GM21737 (cell line): ENCODE data around the gene HNRNPUL1.
"Not testable (repeated sequence)": the region's sequence is repeated elsewhere in the genome, so short reads cannot be mapped to it uniquely, and the experiment has no call there.

ENCODE experiments used
- ATAC-seq: cut with Tn5 transposase; IDR thresholded peaks from one replicate; pipeline ENCODE4 v1.9.1; 2021; ENCODE audit warnings: mild to moderate bottlenecking, moderate library complexity; ENCODE audit not compliant: unreplicated experiment

HNRNPUL1 gene

GRCh38 chr19:41324231-41324702 is 60.1 kb downstream of the HNRNPUL1 start:
- no peak for ATAC-seq

- no peak for ATAC-seq
Measured at GRCh38 chr19:41324921-41325639, 60.9 kb downstream of the HNRNPUL1 start.

- ATAC-seq: no peak
Measured at GRCh38 chr19:41325640-41325946, 61.4 kb downstream of the HNRNPUL1 start.

- ATAC-seq: no peak
Measured at GRCh38 chr19:41325947-41326706, 62.0 kb downstream of the HNRNPUL1 start.

GRCh38 chr19:41327076-41327575 is 63.0 kb downstream of the HNRNPUL1 start:
- ATAC-seq: no peak

GRCh38 chr19:41327576-41328156 is 63.5 kb downstream of the HNRNPUL1 start:
- ATAC-seq: peak; percentile 46

- peak; percentile 10 for ATAC-seq
Measured at GRCh38 chr19:41328157-41328841, 64.1 kb downstream of the HNRNPUL1 start.

- peak; percentile 6 for ATAC-seq
Measured at GRCh38 chr19:41328842-41329225, 64.7 kb downstream of the HNRNPUL1 start.

GRCh38 chr19:41330481-41330880 is 66.3 kb downstream of the HNRNPUL1 start:
- no peak for ATAC-seq

GRCh38 chr19:41330946-41331678 is 66.9 kb downstream of the HNRNPUL1 start:
- ATAC-seq: no peak

- ATAC-seq: no peak
Measured at GRCh38 chr19:41332000-41332399, 67.8 kb downstream of the HNRNPUL1 start.

GRCh38 chr19:41332468-41332867 is 68.3 kb downstream of the HNRNPUL1 start:
- no peak for ATAC-seq

- no peak for ATAC-seq
Measured at GRCh38 chr19:41334793-41335192, 70.6 kb downstream of the HNRNPUL1 start.

- no peak for ATAC-seq
Measured at GRCh38 chr19:41335467-41335866, 71.3 kb downstream of the HNRNPUL1 start.

- ATAC-seq: no peak
Measured at GRCh38 chr19:41339936-41340335, 75.8 kb downstream of the HNRNPUL1 start.

GRCh38 chr19:41341669-41342490 is 77.7 kb downstream of the HNRNPUL1 start:
- no peak for ATAC-seq

GRCh38 chr19:41344162-41344561 is 80.0 kb downstream of the HNRNPUL1 start:
- no peak for ATAC-seq

- ATAC-seq: not testable (repeated sequence)
Measured at GRCh38 chr19:41346916-41347315, 82.7 kb downstream of the HNRNPUL1 start.

GRCh38 chr19:41350735-41351338 is 86.7 kb downstream of the HNRNPUL1 start:
- no peak for ATAC-seq
